Activated effector memory CD4-positive, alpha-beta T cell treated with anti-CD3 and anti-CD28 coated beads, Interleukin-2, amount 50 U/mL, for 16 hours (primary cell): ENCODE results near the gene GPC6.

Experiments
- DNase-seq: peaks from one replicate; pipeline ENCODE4 v3.0.0-alpha.2; 2020

Gene GPC6

GRCh38 chr13:93231867-93232266 lies 5.3 kb downstream of the GPC6 start:
- DNase-seq = no peak

DNA sequence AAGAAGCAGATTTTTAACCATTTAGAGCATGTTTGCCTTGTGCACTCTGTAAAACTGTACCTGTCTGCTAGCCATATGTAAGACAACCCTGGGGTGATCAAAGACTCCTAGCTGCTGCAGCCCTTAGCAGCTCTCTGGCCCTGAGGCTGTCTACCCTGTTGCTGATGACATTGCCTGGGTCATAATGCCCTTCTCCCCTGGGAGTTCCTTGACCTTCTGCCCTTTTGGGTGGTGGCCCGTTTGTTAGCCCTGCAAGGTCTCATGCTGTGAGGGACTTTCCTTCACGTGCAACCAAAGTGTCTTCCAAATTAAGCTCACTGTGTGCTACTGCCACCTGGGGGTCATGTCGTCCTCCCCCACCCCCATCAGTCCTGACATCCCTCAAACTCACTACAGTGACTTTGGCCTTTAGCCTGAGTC lies 7.4 kb downstream of the GPC6 start:
- no peak for DNase-seq

- no peak for DNase-seq
These were observed 7.9 kb downstream of the GPC6 start for GRCh38 chr13:93234459-93234858.

DNA sequence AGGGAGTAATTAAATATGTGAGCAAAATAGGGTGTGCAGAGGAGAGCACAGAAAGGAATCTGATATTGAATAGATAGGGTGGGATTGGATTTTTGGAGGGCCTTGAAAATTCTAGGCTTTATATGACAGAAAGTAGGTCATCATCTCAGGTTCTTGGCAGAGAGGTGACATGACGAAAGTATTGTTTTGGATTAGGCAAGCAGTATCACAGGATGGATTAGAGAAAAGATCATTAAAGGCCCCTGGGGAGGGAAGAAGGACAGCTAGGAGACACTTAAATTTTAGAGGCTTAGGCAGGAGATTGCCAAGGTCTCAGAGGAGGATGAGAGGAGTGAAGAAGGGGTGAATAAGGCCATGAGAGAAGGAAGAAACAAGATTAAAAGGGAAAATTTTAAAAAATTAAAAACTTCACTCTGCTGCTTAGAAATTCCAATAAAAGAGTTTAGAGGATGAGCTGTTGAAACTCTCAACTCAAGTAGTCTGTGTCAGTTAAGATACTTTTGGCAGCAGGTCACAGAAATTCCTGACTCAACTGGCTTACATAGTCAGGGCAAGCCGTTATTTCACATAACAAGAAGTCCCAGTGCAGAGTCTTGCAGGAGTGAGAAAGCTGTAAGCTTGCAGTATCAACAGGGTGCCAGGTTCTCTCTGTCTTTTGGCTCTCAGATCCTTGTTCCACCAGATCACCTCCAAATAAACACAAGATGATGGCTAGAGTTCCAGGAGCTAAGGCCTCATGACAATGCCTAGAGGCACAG lies 8.8 kb downstream of the GPC6 start:
- no peak for DNase-seq

DNA sequence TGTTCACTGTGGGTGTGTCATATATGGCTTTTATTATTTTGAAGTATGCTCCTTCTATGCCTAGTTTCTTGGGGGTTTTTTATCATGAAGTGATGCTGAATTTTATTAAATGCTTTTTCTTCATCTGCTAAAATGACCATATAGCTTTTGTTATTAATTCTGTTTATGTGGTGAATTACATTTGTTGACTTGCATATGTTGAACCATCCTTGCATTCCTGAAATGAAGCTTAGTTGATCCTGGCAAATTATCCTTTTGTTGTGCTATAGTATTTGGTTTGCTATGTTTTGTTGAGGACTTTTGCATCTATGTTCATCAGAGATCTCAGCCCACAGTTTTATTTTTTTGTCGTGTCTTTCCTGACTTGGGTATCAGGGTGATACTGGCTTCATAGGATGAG lies 12.1 kb downstream of the GPC6 start:
- no peak for DNase-seq

- no peak for DNase-seq
These were observed 16.9 kb downstream of the GPC6 start for GRCh38 chr13:93243375-93244063.

- DNase-seq = no peak
These were observed 17.7 kb downstream of the GPC6 start for GRCh38 chr13:93244141-93244917.

DNA sequence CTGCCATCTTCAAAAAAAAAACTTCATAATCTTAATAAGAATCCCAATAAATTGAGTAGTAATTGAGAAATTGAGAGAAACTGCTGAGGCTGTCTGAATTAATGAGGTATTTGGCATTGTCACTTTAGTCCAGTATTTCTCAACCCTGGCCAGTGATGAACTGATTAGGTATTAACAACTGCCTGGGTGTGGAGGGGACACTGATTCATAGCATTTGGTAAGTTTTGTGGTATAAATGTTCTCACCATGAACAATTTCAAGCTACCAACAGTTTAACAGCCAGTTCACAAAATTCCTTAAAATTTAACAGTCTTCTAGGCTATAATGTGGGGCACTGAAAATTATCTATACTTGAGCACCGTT lies 18.3 kb downstream of the GPC6 start:
- DNase-seq = no peak

GRCh38 chr13:93246069-93246468 lies 19.5 kb downstream of the GPC6 start:
- no peak for DNase-seq

- DNase-seq = no peak
These were observed 22.0 kb downstream of the GPC6 start for GRCh38 chr13:93248627-93249047.

DNA sequence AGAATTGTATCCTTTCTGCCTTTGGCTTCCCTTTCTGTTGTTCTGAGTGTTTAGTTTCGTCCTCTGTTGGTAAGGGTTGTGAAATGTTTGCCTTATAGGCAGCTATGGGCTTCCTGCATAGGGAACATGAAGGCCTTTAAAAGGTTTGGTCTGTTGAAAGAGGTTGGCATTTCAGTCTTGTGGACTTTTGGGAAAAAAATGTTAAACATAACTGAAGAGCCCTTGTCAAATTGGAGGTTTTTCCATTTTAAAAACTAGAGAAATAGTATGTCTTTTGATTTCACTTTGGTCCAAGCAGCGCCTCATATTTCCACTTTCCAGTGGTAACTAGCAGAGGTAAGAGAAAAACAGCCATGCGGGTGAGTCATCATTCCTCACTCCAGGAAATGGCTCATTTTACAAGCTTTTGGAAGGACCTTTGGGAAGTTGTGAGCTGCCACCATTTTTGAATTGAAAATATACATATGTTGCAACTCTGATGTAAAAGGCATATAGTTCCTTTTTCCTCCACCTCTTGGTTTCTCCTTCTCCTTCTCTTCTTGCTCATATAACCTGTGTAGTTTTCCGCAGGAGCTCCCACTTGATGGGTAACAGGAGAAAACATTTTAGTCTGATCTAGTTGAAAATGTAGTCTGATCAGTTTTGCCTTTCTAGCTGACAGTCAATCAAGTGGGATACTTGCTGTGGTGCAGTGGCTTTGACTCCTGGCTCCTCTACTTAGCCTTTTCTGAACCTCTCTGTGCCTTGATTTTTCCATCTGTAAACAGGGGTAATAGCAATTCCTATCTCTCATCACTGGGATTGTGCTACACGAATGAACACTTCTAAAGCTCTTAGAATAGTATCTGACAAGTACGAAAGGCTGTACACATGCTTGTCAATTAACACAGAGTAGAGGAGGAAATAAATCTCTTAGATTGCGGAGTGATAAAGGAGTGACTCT lies 23.0 kb downstream of the GPC6 start:
- no peak for DNase-seq

GRCh38 chr13:93254775-93255174 lies 28.2 kb downstream of the GPC6 start:
- no peak for DNase-seq

DNA sequence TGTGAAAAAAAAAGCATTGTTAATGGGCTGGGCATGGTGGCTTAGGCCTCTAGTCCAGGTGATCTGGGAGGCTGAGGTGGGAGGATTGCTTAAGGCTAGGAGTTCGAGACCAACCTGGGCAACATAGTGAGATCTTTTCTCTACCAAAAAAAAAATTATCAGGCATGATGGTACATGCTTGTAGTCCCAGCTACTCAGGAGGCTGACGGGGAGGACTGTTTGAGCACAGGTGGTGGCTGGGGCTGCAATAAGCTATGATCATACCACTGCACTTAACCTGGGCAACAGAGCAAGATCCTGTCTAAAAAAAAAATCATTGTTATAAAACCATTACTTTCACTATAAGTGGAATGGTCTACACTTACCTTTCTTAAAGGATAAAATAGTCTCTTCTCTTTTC lies 30.4 kb downstream of the GPC6 start:
- no peak for DNase-seq

- no peak for DNase-seq
These were observed 33.0 kb downstream of the GPC6 start for GRCh38 chr13:93259527-93260080.

- DNase-seq = no peak
These were observed 34.0 kb downstream of the GPC6 start for GRCh38 chr13:93260591-93260990.

DNA sequence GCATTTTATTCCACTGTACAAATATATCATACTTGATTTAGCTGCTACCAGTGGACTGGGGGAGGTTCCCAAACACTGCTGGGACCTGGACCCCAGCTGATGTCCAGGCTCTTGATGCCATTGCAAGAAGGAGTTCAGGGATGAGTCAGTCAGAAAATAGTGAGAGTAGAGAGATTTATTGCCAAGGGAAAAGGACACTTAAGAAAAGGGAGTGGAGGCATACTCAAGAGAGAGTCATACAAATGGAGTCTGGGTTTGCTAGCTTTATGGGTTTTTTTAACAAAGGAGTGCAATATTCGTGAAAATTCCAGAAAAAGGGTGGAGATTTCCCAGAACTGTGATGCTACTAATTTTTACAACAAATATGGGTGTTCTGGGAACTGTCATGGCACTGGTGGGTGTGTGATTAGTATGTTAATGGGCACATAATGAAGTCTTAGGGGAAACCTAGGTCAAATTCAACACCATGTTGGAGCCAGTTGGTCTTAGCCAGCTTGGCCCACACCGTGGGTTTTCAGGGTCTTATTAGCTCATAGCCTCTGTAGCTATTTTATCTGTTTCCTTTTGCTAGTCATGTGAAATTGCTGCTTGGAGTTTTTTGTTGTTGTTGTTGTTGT lies 36.2 kb downstream of the GPC6 start:
- DNase-seq = no peak

GRCh38 chr13:93264876-93265275 lies 38.3 kb downstream of the GPC6 start:
- DNase-seq = no peak

- DNase-seq = no peak
These were observed 39.2 kb downstream of the GPC6 start for GRCh38 chr13:93265800-93266199.

- no peak for DNase-seq
These were observed 40.1 kb downstream of the GPC6 start for GRCh38 chr13:93266681-93267080.

- DNase-seq = no peak
These were observed 41.9 kb downstream of the GPC6 start for GRCh38 chr13:93268327-93269028.
